Myocyte (in vitro differentiated cells): ENCODE results near the gene VPS9D1. TPM values are rescaled to one million over a fixed set of nuclear protein-coding genes. Genes with fewer than 3 reads are reported as not detected.
"Not testable (repeated sequence)": the region's sequence is repeated elsewhere in the genome, so short reads cannot be mapped to it uniquely, and the experiment has no call there.

Experiments
- DNase-seq: peaks from one replicate; pipeline ENCODE4 v3.0.0-alpha.2; 2012; ENCODE audit warnings: low read depth
- total RNA-seq: library from RNA; depleted of rRNA; stranded (reverse); fragments of >200 nt; gene quantifications from 2 replicates; pipeline ENCODE4 v1.2.3, GENCODE V29; 2014

Gene VPS9D1
- total RNA-seq, 1 donor from 2014 or later = 10.5 TPM

- DNase-seq = no peak
These were observed 9.8 kb downstream of the VPS9D1 start for GRCh38 chr16:89710709-89711564.

GRCh38 chr16:89709716-89710432 is 10.8 kb downstream of the VPS9D1 start:
- no peak for DNase-seq

- no peak for DNase-seq
These were observed 11.5 kb downstream of the VPS9D1 start for GRCh38 chr16:89709166-89709565.

GRCh38 chr16:89708481-89708931 is 12.2 kb downstream of the VPS9D1 start:
- peak; percentile 68 for DNase-seq

GRCh38 chr16:89707695-89708094 is 13.0 kb downstream of the VPS9D1 start:
- DNase-seq = no peak

GRCh38 chr16:89706518-89707260 is 14.0 kb downstream of the VPS9D1 start:
- DNase-seq = no peak

GRCh38 chr16:89705006-89705405 is 15.7 kb downstream of the VPS9D1 start:
- DNase-seq = no peak

- no peak for DNase-seq
These were observed 16.4 kb downstream of the VPS9D1 start for GRCh38 chr16:89704281-89704680.

- peak; percentile 70 for DNase-seq
These were observed 19.0 kb downstream of the VPS9D1 start, which contains the start of gene SPATA2L for GRCh38 chr16:89701425-89702406. TSS of gene SPATA2L (minus strand) at chr16:89701705. CDS start at chr16:89701232, 473 bp downstream.

GRCh38 chr16:89700649-89701424 is 19.9 kb downstream of the VPS9D1 start:
- DNase-seq = peak; percentile 19

- DNase-seq = peak; percentile 96
These were observed 20.5 kb downstream of the VPS9D1 start for GRCh38 chr16:89700100-89700648.

- DNase-seq = not testable (repeated sequence)
These were observed 21.0 kb downstream of the VPS9D1 start for GRCh38 chr16:89699629-89700099.

- not testable (repeated sequence) for DNase-seq
These were observed 22.0 kb downstream of the VPS9D1 start for GRCh38 chr16:89698717-89699116.

- no peak for DNase-seq
These were observed 22.9 kb downstream of the VPS9D1 start for GRCh38 chr16:89697616-89698331.

GRCh38 chr16:89697161-89697615 is 23.5 kb downstream of the VPS9D1 start:
- DNase-seq = peak; percentile 45

- DNase-seq = no peak
These were observed 24.0 kb downstream of the VPS9D1 start for GRCh38 chr16:89696670-89697128.

GRCh38 chr16:89695875-89696669 is 24.6 kb downstream of the VPS9D1 start:
- no peak for DNase-seq
